HepG2 (cell line): ENCODE data around the gene PPME1. TPM values are rescaled to one million over a fixed set of nuclear protein-coding genes. Genes with fewer than 3 reads are reported as not detected.

Experiments
- ATF3 ChIP-seq: sonication (generic); formaldehyde crosslinking; IDR thresholded peaks from 2 replicates; pipeline ENCODE4 v1.4.0; 2020; ENCODE audit warnings: missing genetic modification reagents
- FOXP1 ChIP-seq, 2 experiments: fragments of 450-650 bp in 1 of 2; IDR thresholded peaks; 2 replicates each; pipeline ENCODE4 v1.6.1; 2017 to 2018; ENCODE audit warnings: antibody characterized with exemption in 1 of 2
- PITX1 ChIP-seq: sonication (generic); formaldehyde crosslinking; IDR thresholded peaks from 2 replicates; pipeline ENCODE4 v1.5.1; 2020; ENCODE audit warnings: mild to moderate bottlenecking, missing genetic modification reagents
- TOE1 ChIP-seq: sonication (generic); formaldehyde crosslinking; IDR thresholded peaks from 2 replicates; pipeline ENCODE4 v1.4.0; 2020; ENCODE audit warnings: mild to moderate bottlenecking, missing genetic modification reagents
- ZMYM3 ChIP-seq: sonication (generic); formaldehyde crosslinking; IDR thresholded peaks from 2 replicates; pipeline ENCODE4 v1.5.1; 2020; ENCODE audit warnings: mild to moderate bottlenecking, missing genetic modification reagents
- ZNF547 ChIP-seq: sonication (generic); formaldehyde crosslinking; IDR thresholded peaks from 2 replicates; pipeline ENCODE4 v1.5.1; 2020; ENCODE audit warnings: mild to moderate bottlenecking, missing genetic modification reagents
- ZNF616 ChIP-seq: sonication (generic); formaldehyde crosslinking; IDR thresholded peaks from 2 replicates; pipeline ENCODE4 v1.5.0; 2020; ENCODE audit warnings: low read depth, mild to moderate bottlenecking, missing genetic modification reagents
- ZNF646 ChIP-seq: sonication (generic); formaldehyde crosslinking; IDR thresholded peaks from 2 replicates; pipeline ENCODE4 v1.9.0; 2021; ENCODE audit warnings: mild to moderate bottlenecking, missing genetic modification reagents
- polyA plus RNA-seq, 8 experiments: library from polyadenylated mRNA; depleted of rRNA in 3 of 8; stranded (reverse) in 7 of 8; unstranded in 1 of 8; fragments of >200 nt; fragmentation: Illumina TruSeq in 4 of 8; extraction: Trizol in 4 of 8; gene quantifications; 2 replicates each; pipeline versions ENCODE4 v1.2.1 to v1.2.3, GENCODE V29; 2011 to 2016; ENCODE audit warnings: low read depth in 4 of 8, missing spikeins in 1 of 8, mixed read lengths in 1 of 8; ENCODE audit not compliant: insufficient read depth in 1 of 8
- total RNA-seq, 5 experiments: library from RNA; depleted of rRNA; stranded (reverse); fragments of >200 nt; fragmentation: Illumina TruSeq; extraction: Trizol; gene quantifications; 2 replicates each; pipeline ENCODE4 v1.2.3, GENCODE V29; 2016; ENCODE audit warnings: low read depth in 1 of 5

The PPME1 gene
- total and polyA plus RNA-seq, 2 of the 13 experiments (the other 11 are each of a cell fraction or from before 2014, with no cell fraction given): 31.3 to 56.0 TPM

GRCh38 chr11:74282421-74282820 is 111.3 kb downstream of the PPME1 start (continued):
- TF ChIP-seq ZNF547 (CRISPR knock-in tag) (no peak), ATF3 (CRISPR knock-in tag) (no peak), PITX1 (CRISPR knock-in tag) (no peak), ZNF646 (CRISPR knock-in tag) (no peak), FOXP1 (IDR thresholded peaks at IDR 0.05) (no peak), FOXP1 (CRISPR knock-in tag; IDR thresholded peaks at IDR 0.05) (no peak), ZNF616 (no peak), TOE1 (CRISPR knock-in tag) (no peak), ZMYM3 (no peak)
